Measurements from ENCODE around the gene RFXANK.

RFXANK gene

DNA sequence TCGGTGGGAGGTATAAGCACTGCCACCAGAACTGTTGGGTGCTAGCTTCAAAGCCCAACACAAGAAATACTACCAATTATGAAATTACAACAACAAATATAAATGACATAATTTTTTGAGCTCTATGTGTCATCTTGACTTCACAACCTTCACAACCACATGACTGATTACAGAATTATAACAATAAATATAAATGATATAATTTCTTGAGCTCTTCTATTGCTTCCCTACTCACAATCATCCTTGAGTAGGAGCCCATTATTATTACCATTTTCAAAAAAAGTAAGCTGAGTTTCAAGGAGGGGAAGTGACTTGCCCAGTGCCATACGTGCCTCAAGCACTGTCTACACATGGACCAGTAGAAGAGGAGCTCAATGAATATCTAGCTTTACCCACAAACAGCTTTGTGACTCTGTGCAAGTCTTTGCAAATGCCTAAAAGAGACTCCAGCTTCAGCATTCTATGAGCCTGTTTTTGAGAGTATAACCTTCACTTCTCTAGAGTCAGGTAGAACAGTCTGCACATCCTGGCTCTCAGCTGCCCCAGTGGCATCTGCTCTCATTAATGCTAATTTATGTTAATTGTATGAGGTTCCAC is 42.3 kb downstream of the RFXANK start:
- no peak for DNase-seq

DNA sequence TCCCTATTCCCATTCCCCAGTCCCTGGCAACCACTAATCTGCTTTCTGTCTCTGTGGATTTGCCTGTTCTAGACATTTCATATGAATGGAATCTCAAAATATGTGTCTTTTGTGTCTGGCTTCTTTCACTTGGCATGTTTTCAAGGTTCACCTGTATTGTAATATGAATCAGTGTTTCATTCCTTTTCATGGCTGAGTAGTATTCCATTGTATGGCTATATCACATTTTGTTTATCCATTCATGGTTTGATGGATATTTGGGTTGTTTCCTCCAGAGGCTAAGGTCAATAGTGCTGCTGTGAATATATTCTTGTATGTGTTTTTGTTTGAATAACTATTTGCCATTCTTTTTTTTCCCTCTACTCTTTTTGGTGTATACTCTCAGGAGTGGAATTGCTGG is 44.1 kb downstream of the RFXANK start:
- DNase-seq: no peak

DNA sequence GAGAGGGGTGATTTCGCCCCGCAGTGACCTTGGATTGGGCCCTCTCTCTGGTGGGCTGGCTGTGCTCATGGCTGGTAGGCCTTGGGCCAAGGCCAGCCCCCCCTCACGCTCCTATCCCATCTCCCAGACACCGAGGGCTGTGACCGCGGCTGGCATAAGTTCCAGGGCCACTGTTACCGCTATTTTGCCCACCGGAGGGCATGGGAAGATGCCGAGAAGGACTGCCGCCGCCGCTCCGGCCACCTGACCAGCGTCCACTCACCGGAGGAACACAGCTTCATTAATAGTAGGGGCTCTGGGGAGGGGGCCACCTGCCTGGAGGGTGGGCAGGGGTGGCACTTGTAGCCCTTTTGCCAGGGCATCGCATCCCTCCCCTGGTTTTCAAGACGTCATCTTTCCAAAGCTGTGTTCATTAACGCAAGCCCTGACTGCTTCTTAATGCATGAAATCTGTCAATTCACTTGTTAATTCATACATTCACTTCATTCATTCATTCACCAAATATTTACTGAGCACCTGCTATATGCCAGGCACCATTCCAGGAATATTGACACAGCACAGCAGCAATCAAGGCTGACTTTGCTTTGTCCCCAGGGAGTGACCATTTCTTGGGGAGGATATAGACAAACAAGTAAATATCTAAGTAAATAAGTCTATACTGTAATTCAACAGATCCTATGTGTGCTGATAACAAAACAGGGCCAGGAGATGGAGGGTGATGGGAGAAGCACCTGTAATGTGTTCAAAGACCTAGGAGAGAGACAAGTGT is 46.3 kb downstream of the RFXANK start:
- no peak for DNase-seq

DNA sequence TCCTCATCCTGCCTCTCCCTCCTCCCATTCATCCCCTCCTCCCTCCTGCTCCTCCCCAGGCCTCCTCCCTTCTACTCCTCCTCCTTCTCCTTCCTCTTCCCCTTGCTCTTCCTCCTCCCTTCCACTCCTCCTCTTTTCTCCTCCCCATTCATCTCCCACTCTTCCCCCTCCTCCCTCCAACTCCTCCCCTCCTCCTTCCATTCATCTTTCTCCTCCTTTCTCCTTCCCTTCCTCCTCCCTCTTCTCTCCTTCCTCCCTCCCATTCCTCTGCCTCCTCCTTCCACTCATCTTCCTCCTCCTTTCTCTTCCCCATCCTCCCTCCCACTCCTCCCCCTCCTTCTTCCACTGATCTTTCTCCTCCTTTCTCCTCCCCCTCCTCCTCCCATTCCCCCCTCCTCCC is 47.6 kb downstream of the RFXANK start:
- no peak for DNase-seq

GRCh38 chr19:19240476-19240875 is 48.4 kb downstream of the RFXANK start:
- no peak for DNase-seq

DNA sequence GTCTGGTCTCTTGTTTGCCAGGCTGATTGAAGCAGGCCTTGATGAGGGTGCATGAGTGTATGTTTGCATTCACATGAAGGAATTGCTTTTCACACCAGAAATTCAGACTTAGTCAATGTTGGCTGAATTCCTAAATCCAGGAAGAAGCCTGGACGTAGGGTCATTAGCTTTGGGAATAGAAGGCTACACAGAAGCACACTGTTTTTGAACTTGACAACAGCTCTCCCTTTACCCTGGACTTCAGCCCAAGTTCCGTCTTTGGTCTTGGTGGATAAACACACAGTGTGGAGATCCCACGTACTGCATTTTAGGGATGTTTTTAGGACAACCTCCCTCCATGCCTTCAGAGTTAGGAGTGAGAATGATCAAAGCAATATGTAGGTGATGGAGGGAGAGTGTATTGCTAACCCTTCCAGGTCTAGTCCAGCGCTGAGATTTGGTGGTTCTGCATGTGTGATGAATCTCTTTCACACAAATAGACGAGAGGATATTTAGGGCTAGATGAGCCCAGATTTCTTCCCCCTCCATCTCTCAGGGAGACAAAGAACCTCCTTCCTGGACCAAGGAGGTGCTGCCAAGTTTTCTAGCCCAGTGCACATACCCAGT is 58.2 kb downstream of the RFXANK start:
- no peak for DNase-seq

Measured in T-helper 9 cell (primary cell).